Heart left ventricle (tissue), 16 donors: ENCODE data around the gene OOEP. TPM values are rescaled to one million over a fixed set of nuclear protein-coding genes. Genes with fewer than 3 reads are reported as not detected.

Experiments used
- ATAC-seq, 4 donors: fragments of 200-7000 bp; cut with Tn5 transposase; one replicate each; pipeline ENCODE4 v1.9.1; 2020 to 2022; ENCODE audit warnings: moderate library complexity in 4 of 4, mild to moderate bottlenecking in 3 of 4, moderate number of reproducible peaks in 1 of 4
- DNase-seq, 5 donors: peaks; one replicate each; pipeline ENCODE4 v3.0.0-alpha.2; 2020
- H3K27ac ChIP-seq, 12 donors: fragments of 200-600 bp; sonication (generic) in 4 of 12; one replicate each; pipeline versions ENCODE4 v1.5.0 to v1.8.0; 2016 to 2022; ENCODE audit warnings: mild to moderate bottlenecking in 2 of 12
- H3K27me3 ChIP-seq, 9 donors: fragments of 200-600 bp; sonication (generic) in 2 of 9; one replicate each; pipeline versions ENCODE4 v1.5.1 to v1.8.0; 2016 to 2022; ENCODE audit warnings: mild to moderate bottlenecking in 3 of 9
- H3K36me3 ChIP-seq, 9 donors: fragments of 200-600 bp; sonication (generic) in 2 of 9; one replicate each; pipeline versions ENCODE4 v1.5.0 to v1.8.0; 2018 to 2022; ENCODE audit warnings: mild to moderate bottlenecking in 2 of 9
- H3K4me1 ChIP-seq, 12 donors: fragments of 200-600 bp; sonication (generic) in 4 of 12; one replicate each; pipeline versions ENCODE4 v1.5.0 to v1.8.0; 2016 to 2022; ENCODE audit warnings: mild to moderate bottlenecking in 3 of 12
- H3K4me3 ChIP-seq, 12 donors: fragments of 200-600 bp; sonication (generic) in 4 of 12; one replicate each; pipeline versions ENCODE4 v1.5.0 to v1.8.0; 2017 to 2022; ENCODE audit warnings: mild to moderate bottlenecking in 9 of 12, moderate library complexity in 4 of 12
- H3K9me3 ChIP-seq, 12 donors: fragments of 200-600 bp; sonication (generic) in 4 of 12; one replicate each; pipeline versions ENCODE4 v1.5.0 to v1.8.0; 2016 to 2022; ENCODE audit warnings: mild to moderate bottlenecking in 1 of 12
- CTCF ChIP-seq, 12 donors: fragments of 200-600 bp; sonication (generic) in 4 of 12; IDR thresholded peaks; one replicate each; pipeline versions ENCODE4 v1.5.0 to v1.8.0; 2018 to 2022; ENCODE audit warnings: antibody characterized with exemption in 12 of 12, mild to moderate bottlenecking in 5 of 12
- POLR2A ChIP-seq, 2 donors: fragments of 450-650 bp; IDR thresholded peaks; one replicate each; pipeline ENCODE4 v1.6.1; 2017; ENCODE audit warnings: antibody characterized with exemption in 2 of 2, mild to moderate bottlenecking in 2 of 2, moderate library complexity in 2 of 2
- WGBS, 4 donors: extraction: QIAGEN DNeasy Blood & Tissue Kit in 2 of 4; methylation state at CpG; one replicate each; pipeline versions ENCODE4 v1.1.5 to v1.1.7; 2013 to 2018; 5-methylcytosine and 5-hydroxymethylcytosine counted together
- intact Hi-C, 10 donors: fragments of 100-400 bp; cut with DNase I; formaldehyde crosslinking; loops; one replicate each; pipeline versions ENCODE4 v1.11.1 to v1.14.2; 2022
- polyA plus RNA-seq, 2 donors: library from polyadenylated mRNA; stranded (reverse); fragments of 200-250 nt; gene quantifications; one replicate each; pipeline ENCODE4 v1.2.3, GENCODE V29; 2013
- total RNA-seq, 9 donors: library from RNA; depleted of rRNA in 2 of 9; stranded (reverse); fragments of >200 nt in 2 of 9; fragmentation: NEBNext Ultra II Directional in 3 of 9; extraction: Animal tissue kit (Norgen Biotek cat#: 25700) in 3 of 9; gene quantifications; one replicate each; pipeline versions ENCODE4 v1.1.0 to v1.2.4, GENCODE V29; 2016 to 2023
- donor health status: ischemic (EF 13 %, LVEDD 7.1; RV severe dilation, severe dysfunction).
- donor health status: healthy with polysubstance abuse.
- donor health status: DM: no; HTN: yes; CAD: no.
- donor health status: DM: no; HTN: no; CAD: no.
- donor health status: ischemic (EF 25% LVEDD 6.9; RV normal size, moderate dysfunction).
- donor health status: ischemic (EF 25% LVEDD 5.7; RV mildly dilated, moderate dysfunction).
- donor health status: healthy.
- donor health status: DM: yes; HTN: yes; CAD: no.
- donor health status: ischemic (EF 35%, LVEDD 5.7; RV mildly dilated, moderate dysfunction).
- donor health status: nonischemic (EF 11% LVEDD 7.7; RV severe dilation, severe dysfunction).
- donor health status: DM: yes; HTN: yes; CAD: no.
- donor health status: PGD.
- donor health status: ischemic (EF 29% LVEDD 5.4; RV normal size, mild dysfunction).
- donor health status: nonischemic (EF 23%, LVEDD 6.1; RV moderate dilation, normal function).

The OOEP gene
- total and polyA plus RNA-seq, 11 donors = not detected

GRCh38 chr6:73364549-73364948, 5.1 kb downstream of the OOEP start:
- H3K27me3 ChIP-seq = peaks cover 0 to 6% (median 0%) of the 10 kb centered on the region in 9 donors
- intact Hi-C loops = no loop called here
- H3K27ac ChIP-seq = no peak overlapping the region
- WGBS, 4 donors = 84 to 92% (median 88%) methylated on average over 8 to 9 of the region's 9 CpGs
- TF ChIP-seq CTCF (IDR thresholded peaks at IDR 0.05) (no peak), POLR2A (IDR thresholded peaks at IDR 0.05) (no peak)
- no peaks in the 10 kb centered on the region for H3K36me3 ChIP-seq
- no peaks in the 10 kb centered on the region for H3K4me1 ChIP-seq
- H3K9me3 ChIP-seq = no peaks in the 10 kb centered on the region
- no peak overlapping the region for H3K4me3 ChIP-seq
- no peak for DNase-seq
- ATAC-seq = no peak

- no peak for ATAC-seq
These were observed 5.6 kb downstream of the OOEP start for GRCh38 chr6:73364121-73364520.

GRCh38 chr6:73363537-73363875, 6.2 kb downstream of the OOEP start:
- DNase-seq (no peak), ATAC-seq (no peak)
- TF ChIP-seq POLR2A (IDR thresholded peaks at IDR 0.05) (no peak), CTCF (IDR thresholded peaks at IDR 0.05) (no peak)
- Histone ChIP-seq H3K9me3 (no peaks in the 10 kb centered on the region), H3K36me3 (no peaks in the 10 kb centered on the region), H3K27me3 (peaks cover 0 to 6% (median 0%) of the 10 kb centered on the region in 9 donors), H3K27ac (no peak overlapping the region), H3K4me1 (no peaks in the 10 kb centered on the region), H3K4me3 (no peak overlapping the region)
- 96 to 98% (median 97%) methylated on average over 18 to 23 of the region's 23 CpGs for WGBS, 4 donors
- intact Hi-C loops = no loop called here

More at GRCh38 chr6:73364121-73364520, 5.6 kb downstream of the OOEP start:
- no peak overlapping the region for H3K27ac ChIP-seq
- TF ChIP-seq CTCF (IDR thresholded peaks at IDR 0.05) (no peak), POLR2A (IDR thresholded peaks at IDR 0.05) (no peak)
- peaks cover 0 to 6% (median 0%) of the 10 kb centered on the region in 9 donors for H3K27me3 ChIP-seq
- intact Hi-C loops = no loop called here
- WGBS, 4 donors = 86 to 92% (median 90%) methylated on average over 14 of the region's 14 CpGs
- no peaks in the 10 kb centered on the region for H3K9me3 ChIP-seq
- DNase-seq = no peak
- no peaks in the 10 kb centered on the region for H3K4me1 ChIP-seq
- no peak overlapping the region for H3K4me3 ChIP-seq
- no peaks in the 10 kb centered on the region for H3K36me3 ChIP-seq

- TF ChIP-seq POLR2A (IDR thresholded peaks at IDR 0.05) = no peak
- intact Hi-C loops = no loop called here
- ATAC-seq (no peak), DNase-seq (no peak)
- no peak overlapping the region for H3K27ac ChIP-seq
- WGBS, 4 donors = 91 to 93% (median 92%) methylated on average over 22 to 31 of the region's 31 CpGs
- no peaks in the 10 kb centered on the region for H3K9me3 ChIP-seq
- H3K4me1 ChIP-seq = no peaks in the 10 kb centered on the region
- peaks cover 0 to 6% (median 0%) of the 10 kb centered on the region in 9 donors for H3K27me3 ChIP-seq
- no peaks in the 10 kb centered on the region for H3K36me3 ChIP-seq
- no peak overlapping the region for H3K4me3 ChIP-seq
These were observed 6.7 kb downstream of the OOEP start for GRCh38 chr6:73362869-73363536.

GRCh38 chr6:73362358-73362757, 7.3 kb downstream of the OOEP start, which contains the start of gene KHDC3L:
TSS of gene KHDC3L (plus strand) at chr6:73362658. CDS start at chr6:73362730, 72 bp downstream.
- no peak within 1 kb of the TSS for H3K27ac ChIP-seq
- no peaks in the 10 kb centered on the region for H3K4me1 ChIP-seq
- 89 to 95% (median 90%) methylated on average over 8 to 23 of the region's 23 CpGs for WGBS, 4 donors
- ATAC-seq (no peak), DNase-seq (no peak)
- no peaks in the 10 kb centered on the region for H3K9me3 ChIP-seq
- no peak within 1 kb of the TSS for H3K4me3 ChIP-seq
- TF ChIP-seq CTCF (IDR thresholded peaks at IDR 0.05) (no peak), POLR2A (IDR thresholded peaks at IDR 0.05) (no peak)
- intact Hi-C loops = no loop called here
- no peaks in the 10 kb centered on the region for H3K36me3 ChIP-seq
- peaks cover 0 to 6% (median 0%) of the 10 kb centered on the region in 9 donors for H3K27me3 ChIP-seq
